D721Med (cell line): ENCODE data around the gene RSPH6A.
A peak's percentile ranks its signal among the peaks of the same experiment; 100 is the strongest.

Experiments
- DNase-seq: peaks from one replicate; pipeline ENCODE4 v3.0.0; 2011; ENCODE audit warnings: low spot score; ENCODE audit not compliant: insufficient read length
- FAIRE-seq: peaks from 2 replicates; lab custom pipeline; 2011; peaks lifted over from hg19 to GRCh38; lab: Jason Lieb, UNC
- CTCF ChIP-seq: IDR thresholded peaks from 2 replicates; pipeline ENCODE4 v1.5.1; 2012; ENCODE audit warnings: mild to moderate bottlenecking, control low read depth; ENCODE audit not compliant: insufficient read depth; ENCODE audit errors: missing control alignments

Gene RSPH6A

DNA sequence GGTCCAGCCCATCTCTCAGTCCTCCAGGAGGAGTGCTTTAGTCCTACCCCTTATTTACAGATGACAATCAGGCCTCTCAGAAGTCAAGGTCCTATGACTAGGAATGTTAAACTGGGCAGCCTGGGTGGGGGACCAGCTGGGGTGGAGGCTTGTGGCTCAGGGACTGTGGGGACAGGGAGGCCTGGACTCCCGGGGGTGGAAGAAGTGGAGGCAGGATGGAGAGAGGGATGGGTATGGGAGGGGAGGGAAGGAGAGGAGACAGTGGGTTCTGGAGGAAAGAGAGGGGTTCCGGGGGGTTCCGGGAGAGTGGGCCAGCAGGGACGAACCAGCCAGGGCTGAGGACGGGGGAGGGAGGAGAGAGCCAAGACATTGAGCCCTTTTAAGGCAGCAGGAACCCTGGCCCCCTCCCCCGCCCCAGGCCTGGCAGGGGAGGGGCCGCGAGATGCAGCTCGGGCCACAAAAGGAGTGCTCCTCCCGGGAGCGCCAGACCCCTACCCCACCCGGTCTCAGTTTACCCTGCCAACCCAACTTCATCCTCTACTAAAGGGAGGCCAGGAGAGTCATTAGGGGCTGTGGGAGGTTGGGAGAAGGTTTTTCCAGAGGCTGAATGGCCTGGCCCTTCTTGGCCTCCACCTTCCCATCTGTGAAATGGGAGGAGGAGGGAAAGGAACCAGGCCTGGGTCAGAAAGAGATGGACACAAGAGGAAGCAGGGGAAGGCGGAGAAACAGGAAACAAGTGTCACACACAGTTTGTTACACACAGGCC is 34.5 kb downstream of the RSPH6A start:
- DNase-seq = no peak
- no peak for FAIRE-seq
- TF ChIP-seq CTCF = no peak

- no peak for DNase-seq
- FAIRE-seq = no peak
- no peak for TF ChIP-seq CTCF
Measured at GRCh38 chr19:45780146-45780447, 35.0 kb downstream of the RSPH6A start.

DNA sequence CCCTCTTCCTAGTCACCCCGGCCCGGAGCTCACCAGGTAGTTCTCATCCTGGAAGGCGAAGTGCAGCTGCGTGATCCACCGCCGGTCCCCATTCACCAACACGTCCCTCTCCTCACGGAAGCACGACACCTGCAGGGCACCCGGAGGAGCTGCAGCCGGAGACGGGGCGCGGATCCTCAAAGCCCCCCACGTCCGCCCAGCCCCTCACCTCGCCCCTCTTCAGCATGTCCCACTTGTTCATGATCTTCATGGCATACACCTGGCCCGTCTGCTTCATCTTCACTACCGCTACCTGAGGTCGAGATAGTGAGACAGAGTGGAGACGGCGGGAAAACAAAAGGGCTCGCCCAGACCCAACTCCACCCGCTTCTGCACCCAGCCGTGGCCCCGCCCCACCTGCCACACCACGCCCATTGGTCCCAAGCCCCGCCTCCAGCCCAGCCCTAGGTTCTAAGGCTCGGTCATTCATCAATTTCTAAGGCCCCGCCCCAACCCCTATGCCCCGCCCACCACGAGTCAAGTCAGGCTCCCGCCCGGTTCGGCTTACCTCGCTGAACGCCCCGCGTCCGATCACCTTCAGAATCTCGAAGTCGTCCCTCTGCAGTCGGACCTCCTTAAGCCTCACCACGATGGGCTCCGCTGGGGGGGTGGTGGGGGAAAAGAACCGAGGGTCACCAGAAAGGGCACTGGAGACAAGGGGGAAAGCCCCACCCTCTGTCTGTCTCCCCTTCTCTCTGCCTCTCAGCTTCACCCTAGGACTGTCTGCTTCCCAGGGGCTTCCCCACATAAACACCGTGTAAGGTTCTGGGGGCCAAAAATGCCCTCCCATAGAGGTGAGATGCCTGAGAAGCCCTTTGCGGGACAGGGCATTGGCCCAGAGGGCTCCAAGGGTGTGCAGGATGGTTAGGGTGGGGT is 35.6 kb downstream of the RSPH6A start:
- FAIRE-seq (no peak), DNase-seq (no peak)
- TF ChIP-seq CTCF = peak; percentile 68

GRCh38 chr19:45778010-45778661 is 37.0 kb downstream of the RSPH6A start:
- no peak for FAIRE-seq
- no peak for DNase-seq
- TF ChIP-seq CTCF = no peak

- no peak for DNase-seq
- FAIRE-seq = no peak
- no peak for TF ChIP-seq CTCF
Measured at GRCh38 chr19:45777395-45777961, 37.6 kb downstream of the RSPH6A start.

GRCh38 chr19:45774765-45775164 is 40.3 kb downstream of the RSPH6A start:
- TF ChIP-seq CTCF = no peak
- no peak for FAIRE-seq
- no peak for DNase-seq
